H1 (cell line): ENCODE data around the gene ABHD12. TPM values are rescaled to one million over a fixed set of nuclear protein-coding genes. Genes with fewer than 3 reads are reported as not detected.

Experiments
- CTCF ChIA-PET: fragments of 300-600 bp; sonication (Branson Sonifier 250); formaldehyde crosslinking; loops from one replicate; lab custom pipeline; 2021; ENCODE audit not compliant: partially characterized antibody; lab: Charles Lee
- POLR2A ChIA-PET: fragments of 300-600 bp; sonication (Branson Sonifier 250); formaldehyde crosslinking; loops from one replicate; lab custom pipeline; 2021; ENCODE audit warnings: inconsistent platforms; ENCODE audit not compliant: partially characterized antibody; lab: Charles Lee
- DNase-seq, 2 experiments: peaks; one replicate each; pipeline versions ENCODE4 v3.0.0 to v3.0.0-alpha.2; 2010 to 2022; ENCODE audit warnings: low spot score in 2 of 2, low read depth in 1 of 2, mixed read lengths in 1 of 2
- FAIRE-seq: peaks from 2 replicates; lab custom pipeline; 2011; peaks lifted over from hg19 to GRCh38; lab: Jason Lieb, UNC
- H2AFZ ChIP-seq: 2 replicates; pipeline ENCODE4 v1.8.1; 2012; ENCODE audit warnings: low read length, inconsistent platforms
- H2AK5ac ChIP-seq: 2 replicates; pipeline ENCODE4 v1.6.1; 2013; ENCODE audit warnings: low read depth, low read length
- H2BK120ac ChIP-seq: replicated peaks from 2 replicates; pipeline ENCODE3; 2013; ENCODE audit warnings: low read depth, low read length, inconsistent platforms
- H2BK12ac ChIP-seq: 2 replicates; pipeline ENCODE4 v1.6.1; 2013; ENCODE audit warnings: low read depth, low read length
- H2BK15ac ChIP-seq: 2 replicates; pipeline ENCODE4 v1.6.1; 2013; ENCODE audit warnings: low read length
- H2BK20ac ChIP-seq: 2 replicates; pipeline ENCODE4 v1.6.1; 2013; ENCODE audit warnings: low read length
- H2BK5ac ChIP-seq: 2 replicates; pipeline ENCODE4 v1.6.1; 2013; ENCODE audit warnings: low read depth, low read length
- H3K14ac ChIP-seq: 2 replicates; pipeline ENCODE4 v1.6.1; 2013; ENCODE audit warnings: inconsistent platforms; ENCODE audit not compliant: insufficient read length
- H3K18ac ChIP-seq: 2 replicates; pipeline ENCODE4 v1.6.1; 2013; ENCODE audit warnings: low read length; ENCODE audit errors: extremely low read depth
- H3K23ac ChIP-seq: 2 replicates; pipeline ENCODE4 v1.6.1; 2013; ENCODE audit warnings: inconsistent platforms; ENCODE audit not compliant: insufficient read length
- H3K23me2 ChIP-seq: 2 replicates; pipeline ENCODE4 v1.6.1; 2013; ENCODE audit warnings: low read depth, low read length
- H3K27ac ChIP-seq: 2 replicates; pipeline ENCODE4 v1.6.1; 2011; ENCODE audit warnings: low read depth, low read length, inconsistent platforms
- H3K27me3 ChIP-seq, 4 experiments: replicated peaks in 1 of 4; 1 replicate in 1 of 4; 2 replicates in 3 of 4; pipeline versions ENCODE4 v1.6.1 to v1.8.1; 2011 to 2013; ENCODE audit warnings: low read length in 3 of 4, mild to moderate bottlenecking in 3 of 4, inconsistent platforms in 2 of 4, mixed read lengths in 2 of 4, moderate library complexity in 1 of 4; ENCODE audit not compliant: control insufficient read depth in 3 of 4, insufficient read depth in 3 of 4; ENCODE audit errors: extremely low read depth in 1 of 4
- H3K36me3 ChIP-seq, 4 experiments: 2 replicates each; pipeline versions ENCODE4 v1.6.1 to v1.8.1; 2011 to 2013; ENCODE audit warnings: mild to moderate bottlenecking in 4 of 4, low read length in 3 of 4, moderate library complexity in 2 of 4, control low read depth in 1 of 4, inconsistent platforms in 1 of 4; ENCODE audit not compliant: insufficient read depth in 4 of 4, control insufficient read depth in 2 of 4
- H3K4ac ChIP-seq: replicated peaks from 2 replicates; pipeline ENCODE3; 2013; ENCODE audit warnings: low read length, low read depth, mixed read lengths, inconsistent platforms; ENCODE audit not compliant: insufficient read length
- H3K4me1 ChIP-seq, 4 experiments: replicated peaks in 1 of 4; 1 replicate in 1 of 4; 2 replicates in 3 of 4; pipeline versions ENCODE4 v1.6.1 to v1.8.1; 2011 to 2013; ENCODE audit warnings: low read length in 3 of 4, inconsistent platforms in 2 of 4, mixed read lengths in 1 of 4; ENCODE audit not compliant: insufficient read depth in 4 of 4, control insufficient read depth in 3 of 4
- H3K4me2 ChIP-seq, 2 experiments: 2 replicates each; pipeline versions ENCODE4 v1.6.1 to v1.8.1; 2011 to 2013; ENCODE audit warnings: low read depth in 2 of 2, low read length in 2 of 2, control low read depth in 1 of 2, inconsistent platforms in 1 of 2, mild to moderate bottlenecking in 1 of 2; ENCODE audit not compliant: insufficient read depth in 1 of 2
- H3K4me3 ChIP-seq, 4 experiments: fragments of 200-600, 300-600 bp in 1 of 4; sonication (generic), shearing (Covaris generic), sonication (Bioruptor Twin) in 1 of 4; 2 replicates each; pipeline versions ENCODE4 v1.5.1 to v1.8.1; 2011 to 2016; ENCODE audit warnings: low read length in 4 of 4, low read depth in 3 of 4, control low read depth in 2 of 4, inconsistent platforms in 2 of 4, mild to moderate bottlenecking in 2 of 4, mixed read lengths in 1 of 4, moderate library complexity in 1 of 4; ENCODE audit not compliant: insufficient read depth in 2 of 4; ENCODE audit errors: extremely low read depth in 1 of 4
- H3K56ac ChIP-seq: replicated peaks from 2 replicates; pipeline ENCODE3; 2013; ENCODE audit warnings: low read depth, mild to moderate bottlenecking, mixed read lengths, low read length, inconsistent platforms; ENCODE audit not compliant: insufficient read length
- H3K79me1 ChIP-seq: 2 replicates; pipeline ENCODE4 v1.6.1; 2013; ENCODE audit warnings: low read depth, low read length, control low read depth
- H3K79me2 ChIP-seq, 2 experiments: 2 replicates each; pipeline versions ENCODE4 v1.6.1 to v1.8.1; 2012 to 2013; ENCODE audit warnings: low read length in 2 of 2, mild to moderate bottlenecking in 2 of 2, inconsistent platforms in 1 of 2; ENCODE audit not compliant: insufficient read depth in 2 of 2, control insufficient read depth in 1 of 2
- H3K9ac ChIP-seq, 4 experiments: replicated peaks in 1 of 4; 1 replicate in 1 of 4; 2 replicates in 3 of 4; pipeline versions ENCODE4 v1.6.1 to v1.8.1; 2011 to 2013; ENCODE audit warnings: low read depth in 3 of 4, low read length in 3 of 4, control low read depth in 2 of 4, mild to moderate bottlenecking in 2 of 4, moderate library complexity in 2 of 4, inconsistent platforms in 1 of 4; ENCODE audit errors: extremely low read depth in 1 of 4
- H3K9me3 ChIP-seq, 2 experiments: 2 replicates each; pipeline versions ENCODE4 v1.6.1 to v1.8.1; 2012 to 2013; ENCODE audit warnings: mild to moderate bottlenecking in 2 of 2, moderate library complexity in 2 of 2, control low read depth in 1 of 2, inconsistent platforms in 1 of 2, low read depth in 1 of 2, low read length in 1 of 2, mixed read lengths in 1 of 2; ENCODE audit not compliant: insufficient read depth in 2 of 2
- H4K20me1 ChIP-seq, 2 experiments: replicated peaks in 1 of 2; 2 replicates each; pipeline versions ENCODE3 to v1.8.1; 2011 to 2013; ENCODE audit warnings: inconsistent platforms in 2 of 2, low read length in 2 of 2, mild to moderate bottlenecking in 1 of 2; ENCODE audit not compliant: insufficient read depth in 2 of 2, control insufficient read depth in 1 of 2
- H4K5ac ChIP-seq: 2 replicates; pipeline ENCODE4 v1.6.1; 2013; ENCODE audit warnings: low read length, low read depth, mixed read lengths, inconsistent platforms; ENCODE audit not compliant: insufficient read length
- H4K8ac ChIP-seq: 2 replicates; pipeline ENCODE4 v1.8.0; 2013; ENCODE audit warnings: mild to moderate bottlenecking, moderate library complexity, low read length, inconsistent platforms; ENCODE audit not compliant: insufficient read depth; ENCODE audit errors: extremely low read depth
- H4K91ac ChIP-seq: replicated peaks from 2 replicates; pipeline ENCODE3; 2013; ENCODE audit warnings: low read length, mixed read lengths, inconsistent platforms; ENCODE audit not compliant: insufficient read length
- CBX5 ChIP-seq: fragments of 300-800, 300-1000 bp; sonication (generic); IDR thresholded peaks from 2 replicates; pipeline ENCODE4 v1.7.1; 2016; ENCODE audit warnings: antibody characterized with exemption, low read length, low read depth
- CREB1 ChIP-seq: IDR thresholded peaks from 2 replicates; pipeline ENCODE4 v1.6.1; 2012; ENCODE audit warnings: inconsistent platforms
- CTBP2 ChIP-seq: IDR thresholded peaks from 2 replicates; pipeline ENCODE4 v1.7.0; 2011; ENCODE audit warnings: borderline replicate concordance, mild to moderate bottlenecking, moderate library complexity, mixed read lengths, low read length; ENCODE audit not compliant: insufficient read depth, insufficient read length
- EGR1 ChIP-seq: IDR thresholded peaks from 2 replicates; pipeline ENCODE4 v1.6.1; 2011; ENCODE audit warnings: low read depth, low read length, borderline replicate concordance
- FOSL1 ChIP-seq: IDR thresholded peaks from 2 replicates; pipeline ENCODE4 v1.6.1; 2011; ENCODE audit warnings: mild to moderate bottlenecking, low read depth, low read length, moderate library complexity; ENCODE audit not compliant: insufficient read depth
- JUN ChIP-seq: IDR thresholded peaks from 2 replicates; pipeline ENCODE4 v1.6.1; 2011; ENCODE audit warnings: low read depth, mild to moderate bottlenecking, improper control_type of control experiment, low read length
- POLR2A ChIP-seq, 2 experiments: IDR thresholded peaks; 1 replicate in 1 of 2; 2 replicates in 1 of 2; pipeline ENCODE4 v1.6.1; 2011; ENCODE audit warnings: low read depth in 2 of 2, low read length in 2 of 2, mild to moderate bottlenecking in 2 of 2; ENCODE audit errors: control extremely low read depth in 1 of 2
- RXRA ChIP-seq: IDR thresholded peaks from 2 replicates; pipeline ENCODE4 v1.6.1; 2011; ENCODE audit warnings: low read depth, mild to moderate bottlenecking, low read length, moderate library complexity; ENCODE audit not compliant: insufficient read depth
- SRF ChIP-seq: IDR thresholded peaks from 2 replicates; pipeline ENCODE4 v1.6.1; 2011; ENCODE audit warnings: mild to moderate bottlenecking, low read depth, low read length, moderate library complexity
- TAF1 ChIP-seq: IDR thresholded peaks from 2 replicates; pipeline ENCODE4 v1.6.1; 2011; ENCODE audit warnings: mild to moderate bottlenecking, low read depth, low read length
- TAF7 ChIP-seq: optimal IDR thresholded peaks from 2 replicates; pipeline ENCODE3; 2011; ENCODE audit warnings: low read depth, mild to moderate bottlenecking, inconsistent platforms, low read length, moderate library complexity, borderline replicate concordance
- USF2 ChIP-seq: IDR thresholded peaks from 2 replicates; pipeline ENCODE4 v1.6.1; 2011; ENCODE audit warnings: low read length, improper control_type of control experiment
- WGBS, 2 experiments: shearing (Covaris generic) in 1 of 2; methylation state at CpG; one replicate each; pipeline versions ENCODE4 v1.1.6 to v1.1.7; 2013 to 2015; ENCODE audit warnings: low lambda C conversion rate in 2 of 2, mixed read lengths in 2 of 2, inconsistent platforms in 1 of 2, low coverage in 1 of 2, missing lambda C conversion rate in 1 of 2; ENCODE audit not compliant: insufficient replicate concordance in 2 of 2, insufficient coverage in 1 of 2, insufficient read length in 1 of 2; ENCODE audit errors: extremely low coverage in 1 of 2, missing lambda C conversion rate in 1 of 2; 5-methylcytosine and 5-hydroxymethylcytosine counted together
- polyA plus RNA-seq, 7 experiments: library from polyadenylated mRNA; depleted of rRNA in 3 of 7; stranded (reverse) in 5 of 7; unstranded in 2 of 7; fragments of >200 nt in 5 of 7; fragments of 200-250 nt in 2 of 7; gene quantifications; 1 replicate in 5 of 7; 2 replicates in 1 of 7; 4 replicates in 1 of 7; pipeline versions ENCODE4 v1.2.1 to v1.2.3, GENCODE V29; 2011 to 2013; ENCODE audit warnings: missing spikeins in 2 of 7, mixed read lengths in 2 of 7
- total RNA-seq: library from RNA; stranded (reverse); fragmentation: NEBNext Ultra II Directional; extraction: Animal tissue kit (Norgen Biotek cat#: 25700); gene quantifications from 2 replicates; pipeline ENCODE4 v1.2.1, GENCODE V29; 2021
- TF ChIP-seq, protein P1 (sequence below): IDR thresholded peaks from 2 replicates; pipeline ENCODE4 v1.6.1; 2011; ENCODE audit warnings: low read depth, mild to moderate bottlenecking, low read length; ENCODE audit not compliant: insufficient read depth

ABHD12 gene
- total and polyA plus RNA-seq, 2 of the 8 experiments (the other 6 are each of a cell fraction or from before 2014, with no cell fraction given): 31.3 to 59.5 TPM

GRCh38 chr20:25258828-25259227 is 131.8 kb downstream of the ABHD12 start:
- no peak overlapping the region for H3K4me3 ChIP-seq
- H3K9ac ChIP-seq: no peak overlapping the region
- no peak for FAIRE-seq
- ChIA-PET CTCF (interaction anchor here (0.9 to 3.0 kb wide), 3 partner anchors 12 to 110 kb away, joined by 3 to 17 read pairs (median 3); partner anchors contain the start of gene PYGB), POLR2A (interaction anchor here (1.0 kb wide), 1 partner anchor 9 kb away, joined by 3 read pairs; no protein-coding TSS in a partner anchor)
- H4K91ac ChIP-seq: no peak overlapping the region
- H3K18ac ChIP-seq: no peak overlapping the region
- H3K23ac ChIP-seq: no peak overlapping the region
- no peak overlapping the region for H2BK120ac ChIP-seq
- H3K27ac ChIP-seq: no peak overlapping the region
- H3K4ac ChIP-seq: no peak overlapping the region
- no peak overlapping the region for H2AFZ ChIP-seq
- no peak overlapping the region for H2BK12ac ChIP-seq
- H2AK5ac ChIP-seq: no peak overlapping the region
- peaks cover 2 to 17% (median 9%) of the 10 kb centered on the region in 4 experiments; a peak in 3 of 8 replicates for H3K36me3 ChIP-seq
- H3K23me2 ChIP-seq: no peaks in the 10 kb centered on the region
- H3K4me1 ChIP-seq: no peaks in the 10 kb centered on the region
- 76% methylated on average over 4 of the region's 4 CpGs; no CpG with 5 or more reads in 1 of the 2 experiments for WGBS, 2 experiments
- peaks cover 0 to 6% of the 10 kb centered on the region in 2 experiments; a peak in 1 of 4 replicates for H3K9me3 ChIP-seq
- no peak overlapping the region for H3K14ac ChIP-seq
- H4K8ac ChIP-seq: no peak overlapping the region
- H3K56ac ChIP-seq: no peak overlapping the region
- H3K27me3 ChIP-seq: no peaks in the 10 kb centered on the region
- H3K4me2 ChIP-seq: no peak overlapping the region
- H3K79me2 ChIP-seq: peaks cover 0 to 16% of the 10 kb centered on the region in 2 experiments; a peak in 2 of 4 replicates
- no peak for DNase-seq
- H2BK20ac ChIP-seq: no peak overlapping the region
- peaks cover 13% of the 10 kb centered on the region for H3K79me1 ChIP-seq
- no peak overlapping the region for H2BK5ac ChIP-seq
- no peak overlapping the region for H2BK15ac ChIP-seq
- H4K20me1 ChIP-seq: no peaks in the 10 kb centered on the region
- H4K5ac ChIP-seq: no peak overlapping the region
- TF ChIP-seq TAF1 (no peak), TAF7 (no peak), FOSL1 (no peak), USF2 (no peak), CREB1 (no peak), EGR1 (no peak), CBX5 (no peak), POLR2A (IDR thresholded peaks at IDR 0.05; ENCODE audit: control extremely low read depth in 1 of 2, low read depth in 2 of 2, low read length in 2 of 2) (no peak), JUN (no peak), RXRA (no peak), CTBP2 (no peak), SRF (no peak)
- TF ChIP-seq, protein P1, sequence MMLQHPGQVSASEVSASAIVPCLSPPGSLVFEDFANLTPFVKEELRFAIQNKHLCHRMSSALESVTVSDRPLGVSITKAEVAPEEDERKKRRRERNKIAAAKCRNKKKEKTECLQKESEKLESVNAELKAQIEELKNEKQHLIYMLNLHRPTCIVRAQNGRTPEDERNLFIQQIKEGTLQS: no peak
